IMR-90 (cell line): ENCODE measurements around the gene ZDHHC18. TPM values are rescaled to one million over a fixed set of nuclear protein-coding genes. Genes with fewer than 3 reads are reported as not detected.

ENCODE experiments used
- ATAC-seq: fragments of 200-7000 bp; cut with Tn5 transposase; 2 replicates; pipeline ENCODE4 v1.9.1; 2020; ENCODE audit warnings: low read depth, mild to moderate bottlenecking, moderate library complexity
- BruUV-seq: library from RNA; stranded (reverse); fragments of 400-500 nt; replicated peaks from 2 replicates; lab custom pipeline; 2021; lab: Mats Ljungman, UMichigan
- CTCF ChIA-PET: fragments of 300-600 bp; formaldehyde crosslinking; extraction: SDS; loops from one replicate; lab custom pipeline; 2021; ENCODE audit warnings: antibody characterized with exemption; lab: Yijun Ruan, JAX
- POLR2A ChIA-PET: fragments of 300-600 bp; sonication (Branson Sonifier 250); formaldehyde crosslinking; loops from one replicate; lab custom pipeline; 2022; ENCODE audit warnings: antibody characterized with exemption; ENCODE audit not compliant: unreplicated experiment; lab: Charles Lee
- DNase-seq: peaks from one replicate; pipeline ENCODE4 v3.0.0; 2013
- H2AFZ ChIP-seq: replicated peaks from 2 replicates; pipeline ENCODE3; 2013; ENCODE audit warnings: low read length, mild to moderate bottlenecking; ENCODE audit not compliant: poor library complexity
- H2AK5ac ChIP-seq: 2 replicates; pipeline ENCODE4 v1.6.1; 2013; ENCODE audit warnings: low read depth, low read length, inconsistent platforms
- H2AK9ac ChIP-seq: replicated peaks from 2 replicates; pipeline ENCODE3; 2013; ENCODE audit warnings: mild to moderate bottlenecking, low read depth, low read length, moderate library complexity; ENCODE audit not compliant: poor library complexity
- H2BK120ac ChIP-seq: 2 replicates; pipeline ENCODE4 v1.6.1; 2013; ENCODE audit warnings: low read depth, low read length, inconsistent platforms
- H2BK15ac ChIP-seq: 3 replicates; pipeline ENCODE4 v1.6.1; 2013; ENCODE audit warnings: low read depth, low read length, inconsistent platforms
- H2BK20ac ChIP-seq: 2 replicates; pipeline ENCODE4 v1.6.1; 2013; ENCODE audit warnings: low read depth, mild to moderate bottlenecking, inconsistent platforms, low read length, moderate library complexity
- H2BK5ac ChIP-seq: 2 replicates; pipeline ENCODE4 v1.6.1; 2013; ENCODE audit warnings: mild to moderate bottlenecking, low read depth, low read length, inconsistent platforms; ENCODE audit not compliant: poor library complexity, severe bottlenecking
- H3K14ac ChIP-seq: replicated peaks from 2 replicates; pipeline ENCODE4 v1.6.1; 2013; ENCODE audit warnings: low read depth, low read length, inconsistent platforms
- H3K18ac ChIP-seq: 2 replicates; pipeline ENCODE4 v1.6.1; 2013; ENCODE audit warnings: low read depth, low read length, control low read depth
- H3K23ac ChIP-seq: 2 replicates; pipeline ENCODE4 v1.6.1; 2013; ENCODE audit warnings: low read depth, low read length, inconsistent platforms
- H3K27ac ChIP-seq: 2 replicates; pipeline ENCODE4 v1.5.1; 2013; ENCODE audit warnings: mild to moderate bottlenecking, control low read depth, low read length; ENCODE audit not compliant: insufficient read depth
- H3K27me3 ChIP-seq: 2 replicates; pipeline ENCODE4 v1.6.1; 2013; ENCODE audit warnings: low read length; ENCODE audit not compliant: control insufficient read depth, insufficient read depth
- H3K36me3 ChIP-seq: 2 replicates; pipeline ENCODE4 v1.6.1; 2013; ENCODE audit warnings: low read length, mixed read lengths; ENCODE audit not compliant: control insufficient read depth, insufficient read depth
- H3K4ac ChIP-seq: 2 replicates; pipeline ENCODE4 v1.6.1; 2013; ENCODE audit warnings: low read depth, low read length, inconsistent platforms
- H3K4me1 ChIP-seq: 2 replicates; pipeline ENCODE4 v1.6.1; 2013; ENCODE audit warnings: low read length, mixed read lengths; ENCODE audit not compliant: control insufficient read depth, insufficient read depth
- H3K4me2 ChIP-seq: 2 replicates; pipeline ENCODE4 v1.6.1; 2013; ENCODE audit warnings: low read depth, mild to moderate bottlenecking, control low read depth, low read length, moderate library complexity
- H3K4me3 ChIP-seq: 2 replicates; pipeline ENCODE4 v1.5.1; 2013; ENCODE audit warnings: low read depth, mild to moderate bottlenecking, control low read depth, low read length, moderate library complexity; ENCODE audit not compliant: insufficient read depth
- H3K56ac ChIP-seq: 2 replicates; pipeline ENCODE4 v1.6.1; 2013; ENCODE audit warnings: low read length, inconsistent platforms; ENCODE audit not compliant: insufficient read depth; ENCODE audit errors: extremely low read depth
- H3K79me1 ChIP-seq, 2 experiments: 2 replicates each; pipeline ENCODE4 v1.6.1; 2013; ENCODE audit warnings: low read length in 2 of 2, inconsistent platforms in 1 of 2, low read depth in 1 of 2
- H3K9ac ChIP-seq: 2 replicates; pipeline ENCODE4 v1.6.1; 2013; ENCODE audit warnings: low read depth, low read length, control low read depth
- H3K9me1 ChIP-seq: 2 replicates; pipeline ENCODE4 v1.6.1; 2013; ENCODE audit warnings: low read length, inconsistent platforms; ENCODE audit not compliant: insufficient read depth
- H3K9me3 ChIP-seq: 2 replicates; pipeline ENCODE4 v1.6.1; 2013; ENCODE audit warnings: low read length; ENCODE audit not compliant: control insufficient read depth, insufficient read depth
- H4K20me1 ChIP-seq: 2 replicates; pipeline ENCODE4 v1.6.1; 2013; ENCODE audit warnings: low read length, inconsistent platforms; ENCODE audit not compliant: insufficient read depth
- H4K5ac ChIP-seq: 2 replicates; pipeline ENCODE4 v1.6.1; 2013; ENCODE audit warnings: mild to moderate bottlenecking, low read depth, low read length, control low read depth
- H4K8ac ChIP-seq, 2 experiments: 2 replicates each; pipeline ENCODE4 v1.6.1; 2013; ENCODE audit warnings: low read depth in 2 of 2, low read length in 2 of 2, control low read depth in 1 of 2, inconsistent platforms in 1 of 2
- H4K91ac ChIP-seq: 2 replicates; pipeline ENCODE4 v1.6.1; 2013; ENCODE audit warnings: low read depth, low read length, inconsistent platforms; ENCODE audit not compliant: insufficient read depth
- BHLHE40 ChIP-seq: fragments of 150-350 bp; IDR thresholded peaks from 2 replicates; pipeline ENCODE4 v1.6.1; 2016; ENCODE audit warnings: mild to moderate bottlenecking, low read depth, low read length
- CEBPB ChIP-seq: IDR thresholded peaks from 2 replicates; pipeline ENCODE4 v1.6.1; 2012; ENCODE audit warnings: low read depth, low read length, improper control_type of control experiment
- CHD1 ChIP-seq: IDR thresholded peaks from 2 replicates; pipeline ENCODE4 v1.6.1; 2012; ENCODE audit warnings: low read depth, low read length, improper control_type of control experiment
- CTCF ChIP-seq: conservative IDR thresholded peaks from 2 replicates; pipeline ENCODE4 v1.5.1; 2012; ENCODE audit warnings: mild to moderate bottlenecking, low read depth, low read length, improper control_type of control experiment
- ELK1 ChIP-seq: fragments of 150-350 bp; IDR thresholded peaks from 2 replicates; pipeline ENCODE4 v1.6.1; 2016; ENCODE audit warnings: low read depth, mild to moderate bottlenecking, low read length, moderate library complexity, borderline replicate concordance
- FOS ChIP-seq: fragments of 150-350 bp; IDR thresholded peaks from 2 replicates; pipeline ENCODE4 v1.6.1; 2016; ENCODE audit warnings: low read depth, low read length
- MAFK ChIP-seq: IDR thresholded peaks from 2 replicates; pipeline ENCODE4 v1.6.1; 2012; ENCODE audit warnings: low read depth, low read length, improper control_type of control experiment
- MAZ ChIP-seq: IDR thresholded peaks from 2 replicates; pipeline ENCODE4 v1.6.1; 2012; ENCODE audit warnings: low read depth, mild to moderate bottlenecking, low read length, improper control_type of control experiment, moderate library complexity, borderline replicate concordance
- NFE2L2 ChIP-seq: fragments of 150-350 bp; IDR thresholded peaks from 2 replicates; pipeline ENCODE4 v1.6.1; 2016; ENCODE audit warnings: low read depth, mild to moderate bottlenecking, low read length
- POLR2A ChIP-seq: IDR thresholded peaks from 2 replicates; pipeline ENCODE4 v1.6.1; 2012; ENCODE audit warnings: mild to moderate bottlenecking, low read depth, low read length
- RAD21 ChIP-seq: IDR thresholded peaks from 2 replicates; pipeline ENCODE4 v1.6.1; 2012; ENCODE audit warnings: low read length, improper control_type of control experiment
- RCOR1 ChIP-seq: IDR thresholded peaks from 2 replicates; pipeline ENCODE4 v1.6.1; 2012; ENCODE audit warnings: mild to moderate bottlenecking, low read length, improper control_type of control experiment; ENCODE audit not compliant: insufficient replicate concordance
- SMC3 ChIP-seq: fragments of 150-350 bp; IDR thresholded peaks from 2 replicates; pipeline ENCODE4 v1.6.1; 2016; ENCODE audit warnings: low read depth, mild to moderate bottlenecking, antibody characterized with exemption, low read length, moderate library complexity
- WGBS, 2 experiments: methylation state at CpG; one replicate each; pipeline versions ENCODE4 v1.1.5 to v1.1.7; 2013; ENCODE audit warnings: missing lambda C conversion rate in 2 of 2; ENCODE audit not compliant: insufficient read length in 1 of 2; ENCODE audit errors: extremely low coverage in 2 of 2; 5-methylcytosine and 5-hydroxymethylcytosine counted together
- dilution Hi-C: fragments of 300-500 bp; cut with HindIII; formaldehyde crosslinking; loops from one replicate; pipeline ENCODE4 v1.14.3; 2018; ENCODE audit warnings: low sequenced_read_pairs; ENCODE audit not compliant: unreplicated experiment
- in situ Hi-C: fragments of 300-500 bp; cut with MboI; formaldehyde crosslinking; loops from 3 replicates; pipeline ENCODE4 v1.14.3; 2019; ENCODE audit warnings: low sequenced_read_pairs, inconsistent platforms, mixed read lengths
- intact Hi-C: fragments of 100-400 bp; cut with micrococcal nuclease; formaldehyde crosslinking; loops from 2 replicates; pipeline ENCODE4 v1.10.0; 2022
- polyA plus RNA-seq, 3 experiments: library from polyadenylated mRNA; depleted of rRNA; stranded (reverse); fragments of >200 nt; gene quantifications; 2 replicates each; pipeline ENCODE4 v1.2.3, GENCODE V29; 2012; ENCODE audit warnings: low replicate concordance in 1 of 3
- total RNA-seq: library from RNA; depleted of rRNA; stranded (reverse); fragments of >200 nt; gene quantifications from 2 replicates; pipeline ENCODE4 v1.2.3, GENCODE V29; 2012

The ZDHHC18 gene
- total and polyA plus RNA-seq, 2 of the 4 experiments (the other 2 are of a cell fraction), result 12.5 to 37.0 TPM

GRCh38 chr1:26784023-26784871, 42.2 kb upstream of the ZDHHC18 start:
- in situ Hi-C loops (no loop called here), intact Hi-C loops (no loop called here), dilution Hi-C loops (loop anchor here (25.0 kb wide), 1 partner anchor 197 kb away; no protein-coding TSS in a partner anchor)
- Histone ChIP-seq H3K4me2 (no peak overlapping the region), H3K4me1 (peaks cover 37% of the 10 kb centered on the region), H2AK9ac (peak overlapping the region; percentile 38), H3K4ac (peak overlapping the region; percentile 63), H2BK120ac (peak overlapping the region; percentile 41), H2BK5ac (peak overlapping the region; percentile 36), H3K9me1 (peaks cover 31% of the 10 kb centered on the region), H4K8ac (peak overlapping the region in 1 of 2 experiments; percentile 15; a peak in 2 of 4 replicates), H3K9ac (no peak overlapping the region), H3K4me3 (no peak overlapping the region), H3K23ac (peak overlapping the region; percentile 53; the same call in 1 of the 2 replicates), H3K14ac (peak overlapping the region; percentile 0; the same call in 1 of the 2 replicates), H3K9me3 (no peaks in the 10 kb centered on the region), H3K36me3 (peaks cover 21% of the 10 kb centered on the region), H3K18ac (peak overlapping the region; percentile 8; the same call in 1 of the 2 replicates), H3K56ac (no peak overlapping the region), H2AFZ (no peak overlapping the region), H3K27me3 (no peaks in the 10 kb centered on the region), H4K91ac (peak overlapping the region; percentile 19), H4K5ac (0 out of 2 replicates have a peak overlapping the region, but pooled peaks have one; percentile 15), H3K79me1 (peaks cover 55 to 77% of the 10 kb centered on the region in 2 experiments), H4K20me1 (peaks cover 18% of the 10 kb centered on the region), H3K27ac (peak overlapping the region; percentile 47; the same call in 1 of the 2 replicates), H2BK20ac (0 out of 2 replicates have a peak overlapping the region, but pooled peaks have one; percentile 12), H2BK15ac (peak overlapping the region; percentile 18; the same call in 1 of the 3 replicates), H2AK5ac (peak overlapping the region; percentile 71; the same call in 1 of the 2 replicates)
- ChIA-PET POLR2A (interaction anchor here (0.9 kb wide), 1 partner anchor 82 kb away, joined by 3 read pairs; no protein-coding TSS in a partner anchor), CTCF (interaction anchor here (0.9 to 1.4 kb wide), 2 partner anchors 92 to 190 kb away, joined by 3 to 4 read pairs; no protein-coding TSS in a partner anchor)
- peak; percentile 33 for ATAC-seq
- WGBS, 2 experiments, result no CpG with 5 or more reads among the region's 2 CpGs
- peak; percentile 80 for DNase-seq
- BruUV-seq, result no TSS peak
- TF ChIP-seq NFE2L2, result no peak
- TF ChIP-seq MAZ, result no peak
- TF ChIP-seq SMC3, result no peak
- no peak for TF ChIP-seq RAD21
- no peak for TF ChIP-seq ELK1
- TF ChIP-seq RCOR1, result no peak
- no peak for TF ChIP-seq CEBPB
- TF ChIP-seq MAFK, result no peak
- no peak for TF ChIP-seq CTCF
- TF ChIP-seq BHLHE40, result no peak
- TF ChIP-seq POLR2A, result no peak
- no peak for TF ChIP-seq CHD1
- no peak for TF ChIP-seq FOS
